Stimulated activated CD4-positive, alpha-beta T cell treated with anti-CD3 and anti-CD28 coated beads, TNF-alpha, amount 100 ng/mL, for 24 hours (primary cell): ENCODE measurements around the gene FKBP1B.
"Not testable (repeated sequence)": the region's sequence is repeated elsewhere in the genome, so short reads cannot be mapped to it uniquely, and the experiment has no call there.

ENCODE experiments used
- DNase-seq, 3 experiments: peaks; one replicate each; pipeline ENCODE4 v3.0.0-alpha.2; 2020; ENCODE audit warnings: low read depth in 3 of 3

FKBP1B gene

GRCh38 chr2:24058564-24059271 is 9.2 kb downstream of the FKBP1B start:
- no peak for DNase-seq

GRCh38 chr2:24065341-24065740 is 15.8 kb downstream of the FKBP1B start:
- DNase-seq: no peak

- no peak for DNase-seq
Observed at GRCh38 chr2:24072259-24072658, 22.7 kb downstream of the FKBP1B start.

- DNase-seq: no peak
Observed at GRCh38 chr2:24073816-24074215, 24.3 kb downstream of the FKBP1B start.

- no peak for DNase-seq
Observed at GRCh38 chr2:24075259-24075658, 25.7 kb downstream of the FKBP1B start.

GRCh38 chr2:24075915-24076848 is 26.6 kb downstream of the FKBP1B start, which contains the start of gene SF3B6:
TSS of gene SF3B6 (minus strand) at chr2:24076326. CDS start at chr2:24076229, 97 bp downstream.
- DNase-seq: peak; percentile 97 to 100 (median 98)

- DNase-seq: no peak
Observed at GRCh38 chr2:24076849-24077534, 27.5 kb downstream of the FKBP1B start.

- DNase-seq: no peak
Observed at GRCh38 chr2:24077535-24077877, 28.0 kb downstream of the FKBP1B start.

GRCh38 chr2:24077879-24078278 is 28.3 kb downstream of the FKBP1B start:
- DNase-seq: no peak

GRCh38 chr2:24080701-24081100 is 31.2 kb downstream of the FKBP1B start:
- DNase-seq: no peak

GRCh38 chr2:24082787-24083566 is 33.4 kb downstream of the FKBP1B start:
- DNase-seq: no peak

- DNase-seq: peak in 1 of 3 experiments; percentile 19
Observed at GRCh38 chr2:24083567-24084385, 34.2 kb downstream of the FKBP1B start.

GRCh38 chr2:24084386-24085199 is 35.1 kb downstream of the FKBP1B start, which contains the start of gene TP53I3:
TSS of gene TP53I3 (minus strand) at chr2:24084834. CDS start at chr2:24084326, 508 bp downstream.
- DNase-seq: peak; percentile 65 to 79 (median 67)

GRCh38 chr2:24085200-24085489 is 35.6 kb downstream of the FKBP1B start:
- no peak for DNase-seq

GRCh38 chr2:24086241-24086640 is 36.7 kb downstream of the FKBP1B start:
- DNase-seq: no peak

GRCh38 chr2:24087032-24087431 is 37.5 kb downstream of the FKBP1B start:
- DNase-seq: no peak

GRCh38 chr2:24088821-24089359 is 39.3 kb downstream of the FKBP1B start:
- DNase-seq: no peak

GRCh38 chr2:24093270-24093669 is 43.7 kb downstream of the FKBP1B start:
- DNase-seq: not testable (repeated sequence)

GRCh38 chr2:24095171-24095677 is 45.7 kb downstream of the FKBP1B start:
- not testable (repeated sequence) for DNase-seq
